Measurements from ENCODE around the gene TRAPPC2L.
"Not testable (repeated sequence)": the region's sequence is repeated elsewhere in the genome, so short reads cannot be mapped to it uniquely, and the experiment has no call there.

Gene TRAPPC2L

DNA sequence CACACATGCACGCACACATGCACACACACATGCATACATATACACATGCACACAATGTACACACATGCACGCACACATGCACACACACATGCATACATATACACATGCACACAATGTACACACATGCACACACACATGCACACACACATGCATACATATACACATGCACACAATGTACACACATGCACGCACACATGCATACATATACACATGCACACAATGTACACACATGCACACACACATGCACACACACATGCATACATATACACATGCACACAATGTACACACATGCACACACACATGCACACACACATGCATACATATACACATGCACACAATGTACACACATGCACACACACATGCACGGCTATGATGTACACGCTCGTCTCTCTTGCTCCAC is 37.3 kb downstream of the TRAPPC2L start:
- not testable (repeated sequence) for DNase-seq

DNA sequence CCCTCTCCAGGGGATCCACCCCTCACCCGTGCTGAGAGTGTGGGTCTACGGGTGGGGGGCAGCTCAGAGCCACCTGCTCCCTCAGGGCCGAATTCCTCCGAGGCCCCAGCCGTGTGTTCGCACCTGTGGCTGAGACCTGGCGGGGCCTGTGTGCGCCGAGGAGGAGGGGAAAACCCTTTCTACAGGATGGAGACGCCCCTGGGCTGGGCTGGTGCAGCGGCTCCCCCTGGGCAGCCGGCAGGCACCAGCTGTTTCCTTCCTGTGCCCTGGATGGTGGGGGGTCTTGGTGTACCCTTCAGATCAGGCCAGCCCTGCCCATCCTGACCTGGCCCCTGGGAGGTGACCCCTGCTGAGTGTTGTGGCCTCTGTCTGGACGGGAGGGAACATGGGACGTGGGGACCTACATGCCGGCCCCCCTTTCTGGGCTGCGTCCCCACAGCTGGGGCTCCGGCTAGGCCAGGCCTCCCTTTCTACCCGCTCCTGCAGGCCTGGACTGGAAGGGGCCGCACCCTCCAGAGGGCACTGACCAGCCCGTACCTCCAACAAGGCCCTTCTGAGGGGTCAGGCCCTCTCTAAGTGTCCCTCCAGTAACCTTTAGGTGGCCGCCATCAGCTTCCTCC is 37.9 kb downstream of the TRAPPC2L start:
- DNase-seq, result no peak

DNA sequence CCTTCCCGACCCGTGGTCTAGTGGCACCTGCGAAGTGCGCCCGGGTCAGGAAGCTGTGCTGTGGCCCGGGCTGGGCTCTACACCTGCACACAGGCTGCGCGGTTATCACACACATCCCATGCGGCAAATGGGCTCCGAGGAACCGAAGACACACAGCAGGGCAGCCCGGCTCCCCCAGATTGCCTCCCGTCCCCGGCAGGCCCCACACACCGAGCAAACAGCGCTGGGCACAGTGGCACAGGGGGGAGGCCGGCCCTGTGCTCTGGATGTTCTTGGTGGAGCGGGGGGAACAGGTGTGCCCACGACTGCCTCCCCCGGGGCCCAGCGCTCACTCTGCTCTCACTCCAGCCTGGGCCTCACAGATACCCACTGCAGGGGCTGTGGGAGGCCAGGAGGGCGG is 38.4 kb downstream of the TRAPPC2L start:
- DNase-seq, result no peak

DNA sequence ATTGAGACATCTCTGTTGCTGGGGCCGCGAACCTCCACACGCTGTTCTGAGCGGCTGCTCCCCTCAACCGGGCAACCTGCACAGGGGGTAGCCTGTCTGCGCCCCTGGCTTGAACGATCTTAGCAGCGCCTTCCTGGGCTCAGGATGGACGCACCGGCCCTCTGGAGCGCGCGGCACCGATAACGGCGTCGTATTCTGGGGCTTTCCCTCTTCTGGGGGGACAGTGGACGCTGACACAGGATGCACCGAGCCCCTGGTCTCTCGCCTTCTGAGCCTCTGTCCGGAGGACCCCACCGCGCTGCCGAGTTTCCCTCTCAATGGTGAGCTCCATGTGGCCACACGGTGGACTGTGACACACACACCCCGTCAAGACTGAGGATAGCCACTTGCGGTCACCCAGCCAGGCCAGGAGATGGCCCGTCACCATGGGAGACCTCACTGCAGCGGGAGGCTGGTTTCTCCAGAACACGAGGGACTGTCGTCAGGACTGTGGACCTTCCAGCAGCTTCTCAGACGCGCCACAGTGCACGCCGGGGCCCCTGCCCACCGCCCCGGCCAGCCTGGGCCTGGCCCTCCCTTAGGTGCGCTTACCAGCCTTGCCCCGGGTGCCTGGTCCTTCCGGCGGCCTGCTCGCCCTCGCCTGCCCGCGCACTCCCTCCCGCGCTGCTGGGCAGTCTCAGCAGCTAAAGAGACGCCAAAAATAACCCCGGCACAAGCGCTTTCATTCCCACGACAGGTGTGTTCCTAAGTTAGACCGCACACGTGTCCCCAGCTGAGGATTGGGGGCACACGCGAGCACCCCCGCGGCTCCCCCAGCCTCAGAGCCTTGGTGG is 39.5 kb downstream of the TRAPPC2L start:
- no peak for DNase-seq

DNA sequence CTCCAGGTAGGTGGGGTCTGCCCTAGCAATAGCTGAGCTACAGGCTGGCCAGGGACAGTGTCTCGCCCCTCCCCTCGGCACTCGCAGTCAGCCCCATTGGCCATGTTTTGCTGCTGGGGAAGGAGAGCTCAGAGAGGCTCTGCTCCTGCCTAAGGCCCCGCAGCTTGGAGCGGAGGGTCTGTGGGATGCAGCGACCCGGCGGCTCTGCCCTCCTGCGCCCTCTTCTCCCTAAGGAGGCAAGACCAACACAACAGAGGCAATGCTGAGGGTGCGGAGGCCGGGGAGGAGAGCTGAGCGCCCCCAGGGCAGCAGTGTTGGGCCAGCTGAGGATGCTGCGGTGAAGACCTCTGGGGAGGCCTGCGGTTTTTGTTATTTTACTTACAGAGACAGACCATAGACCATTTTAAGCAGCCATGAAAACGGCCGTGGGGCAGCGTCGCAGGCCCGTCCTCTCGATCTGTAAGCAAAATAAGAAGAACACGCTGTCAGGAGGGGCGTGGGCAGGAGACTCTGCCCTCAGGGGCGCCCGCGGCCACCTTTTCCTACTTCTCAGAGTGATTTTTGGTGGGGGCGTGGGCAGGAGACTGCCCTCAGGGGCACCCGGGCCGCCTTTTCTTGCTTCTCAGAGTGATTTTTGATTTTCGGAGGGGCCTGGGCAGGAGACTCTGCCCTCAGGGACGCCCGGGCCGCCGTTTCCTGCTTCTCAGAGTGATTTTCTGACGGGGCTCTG is 40.9 kb downstream of the TRAPPC2L start:
- DNase-seq, result no peak

DNA sequence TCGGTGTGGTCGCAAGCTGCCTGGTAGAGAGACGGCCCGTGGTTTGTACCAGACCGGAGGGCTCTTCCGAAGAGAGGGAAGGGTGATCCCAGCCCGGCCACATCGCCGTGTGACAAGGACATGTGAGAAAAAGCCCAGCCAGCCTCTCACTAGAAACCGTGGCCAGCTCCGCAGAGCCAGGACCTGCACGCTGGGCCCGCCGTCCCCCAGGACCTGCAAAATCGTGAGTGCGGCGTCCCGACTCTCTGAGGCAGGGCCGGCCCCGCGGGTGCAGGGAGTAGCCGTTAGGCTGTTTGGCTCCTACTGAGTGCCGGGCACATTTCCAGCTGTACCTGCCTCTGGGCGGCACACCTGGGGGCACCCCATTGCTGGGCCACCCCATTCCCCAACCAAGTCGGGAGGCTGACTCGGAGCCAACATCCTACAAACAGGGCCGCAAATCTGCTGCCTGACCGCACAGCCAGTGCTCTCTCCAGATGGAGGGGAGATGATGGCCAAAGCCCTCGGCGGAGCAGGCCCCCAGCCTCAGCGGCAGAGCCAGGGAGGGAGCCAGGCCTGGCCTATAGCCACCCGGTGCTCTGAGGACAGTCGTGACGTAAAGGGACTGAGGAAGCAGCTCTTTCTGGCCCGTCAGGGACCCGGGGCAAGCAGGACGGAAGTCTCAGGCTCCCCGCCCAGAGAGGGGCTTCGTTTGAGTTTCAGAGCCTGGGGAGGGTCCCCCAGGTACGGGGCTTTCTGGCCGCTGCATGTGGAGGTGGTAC is 43.2 kb downstream of the TRAPPC2L start:
- no peak for DNase-seq

DNA sequence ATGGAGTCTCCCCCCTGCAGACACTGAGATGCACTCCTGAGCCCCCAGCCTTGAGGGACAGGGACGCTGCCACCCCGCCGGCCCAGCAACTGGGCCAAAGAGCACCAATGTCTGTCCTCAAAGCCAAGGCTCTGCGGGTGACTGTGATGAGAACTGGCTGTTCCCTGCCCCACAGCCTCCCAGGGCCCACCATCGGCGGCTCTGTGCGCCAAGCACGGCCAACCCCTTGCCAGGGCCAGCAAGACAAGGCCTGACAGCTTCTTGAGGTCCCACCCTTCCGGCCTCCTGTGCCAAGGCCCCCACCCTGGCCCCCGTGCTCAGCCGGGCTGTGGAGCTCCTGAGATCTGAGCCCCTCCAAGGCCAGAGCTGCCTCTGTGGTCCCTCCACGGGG is 43.7 kb downstream of the TRAPPC2L start:
- DNase-seq, result no peak

DNA sequence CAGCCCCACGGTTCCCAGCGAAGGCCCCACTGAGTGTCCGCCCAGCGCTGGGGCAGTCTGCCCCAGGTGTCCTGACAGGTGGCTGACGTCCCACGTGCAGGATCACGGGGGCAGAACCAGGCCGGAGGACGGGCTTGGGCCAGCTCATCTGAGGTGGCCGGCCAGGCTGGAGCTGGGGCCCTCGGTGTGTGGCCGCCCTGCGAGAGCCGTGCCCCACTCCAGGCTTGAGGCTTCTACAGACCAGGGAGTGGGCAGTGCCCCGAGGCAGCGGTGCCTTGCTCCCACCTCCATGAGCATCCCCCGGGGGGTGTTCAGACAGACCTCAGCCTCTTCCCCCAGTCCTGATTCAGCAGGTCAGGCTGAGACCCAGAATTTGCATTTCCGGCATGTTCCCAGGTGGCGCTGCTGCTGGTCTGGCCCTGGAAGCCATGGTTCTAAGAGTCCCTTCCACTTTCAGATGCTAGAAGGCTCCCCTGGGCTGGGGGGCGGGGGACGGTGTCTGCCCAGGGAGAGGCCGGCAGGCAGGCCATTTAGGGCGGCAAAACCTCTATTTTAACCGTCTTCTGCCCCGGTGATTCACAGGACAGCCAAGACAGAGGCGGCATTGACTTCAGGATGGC is 44.9 kb downstream of the TRAPPC2L start:
- no peak for DNase-seq

DNA sequence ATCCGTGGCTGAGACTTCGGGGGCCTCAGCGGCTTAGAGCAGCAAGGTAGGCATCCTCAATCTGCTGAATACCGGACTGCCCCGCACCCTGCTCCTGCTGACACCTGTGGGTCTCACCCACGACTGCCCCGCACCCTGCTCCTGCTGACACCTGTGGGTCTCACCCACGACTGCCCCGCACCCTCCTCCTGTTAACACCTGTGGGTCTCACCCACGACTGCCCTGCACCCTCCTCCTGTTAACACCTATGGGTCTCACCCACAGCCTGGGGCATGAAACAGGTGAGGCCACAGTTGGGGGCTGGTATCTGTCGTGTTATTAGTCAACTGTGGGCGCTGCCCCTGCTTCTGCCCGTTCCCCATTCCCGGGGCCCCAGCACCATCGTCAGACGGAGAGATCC is 45.8 kb downstream of the TRAPPC2L start:
- DNase-seq, result no peak

DNA sequence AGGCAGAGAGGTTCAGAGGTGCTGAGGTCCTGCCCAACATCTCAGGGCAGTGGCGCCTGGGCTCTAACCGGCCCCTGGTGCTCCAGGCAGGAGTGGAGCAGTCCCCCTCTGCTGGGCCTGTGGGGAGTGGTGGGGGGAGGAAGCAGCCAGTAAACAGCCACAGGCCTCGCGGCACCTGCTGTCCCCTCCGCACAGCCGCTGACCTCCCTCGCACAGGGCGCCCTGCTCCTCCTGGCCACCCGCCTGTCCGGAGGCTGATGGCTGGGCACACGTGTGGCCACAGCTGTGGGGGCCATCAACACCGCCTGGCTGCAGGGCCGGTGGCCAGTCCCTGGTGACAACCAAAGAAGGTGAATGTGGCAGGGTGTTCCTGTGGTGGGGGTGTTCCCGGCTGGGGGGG is 46.3 kb downstream of the TRAPPC2L start:
- DNase-seq, result no peak

DNA sequence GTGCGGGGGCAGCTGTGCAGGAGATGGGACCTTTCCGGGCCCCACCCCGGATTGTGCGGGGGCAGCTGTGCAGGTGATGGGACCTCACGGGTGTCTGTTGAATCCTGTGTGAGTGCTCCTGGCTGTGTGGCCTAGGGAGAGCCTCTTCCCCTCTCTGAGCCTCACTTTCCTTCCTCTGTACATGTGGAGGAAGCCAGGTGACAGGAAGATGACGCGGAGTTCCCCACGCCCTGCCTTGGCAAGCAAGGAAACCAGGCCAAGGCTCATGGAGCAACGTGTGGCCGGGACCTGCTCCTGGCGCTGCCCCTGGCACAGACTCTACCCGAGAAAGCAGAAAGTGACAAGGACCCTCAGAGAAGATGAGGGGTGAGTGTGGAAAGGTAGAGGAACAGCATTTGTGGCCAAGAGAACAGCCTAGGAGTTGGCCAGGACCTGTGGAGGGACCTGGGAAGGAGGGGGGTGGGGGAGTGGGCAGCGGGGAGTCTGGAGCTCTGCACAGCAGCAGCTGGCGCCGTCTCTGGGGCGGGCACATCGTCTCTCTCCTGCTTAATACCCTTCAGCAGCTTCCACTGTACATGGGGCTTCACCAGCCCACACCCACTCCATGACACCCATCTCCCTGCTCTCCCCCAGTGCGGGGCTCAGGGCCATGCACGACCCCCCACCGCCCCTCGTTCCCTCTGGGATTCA is 47.9 kb downstream of the TRAPPC2L start:
- no peak for DNase-seq

DNA sequence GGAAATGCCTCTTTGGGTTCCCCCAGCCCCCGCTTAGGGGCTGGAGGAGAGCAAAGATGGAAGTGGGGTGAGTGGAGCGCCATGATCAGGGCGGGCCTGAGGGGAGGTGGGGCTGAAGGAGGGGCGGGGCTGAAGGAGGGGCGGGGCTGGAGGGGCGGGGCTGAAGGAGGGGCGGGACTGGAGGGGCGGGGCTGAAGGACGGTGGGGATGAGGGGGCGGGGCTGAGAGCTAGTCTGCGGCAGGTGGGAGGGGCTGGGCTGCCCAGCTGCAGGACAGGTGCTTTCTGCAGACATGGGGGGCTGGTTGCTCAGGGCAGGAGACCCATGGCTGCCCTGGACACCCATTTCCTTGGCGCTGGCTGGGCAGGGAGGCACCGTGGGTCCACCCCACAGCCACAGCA is 48.6 kb downstream of the TRAPPC2L start:
- no peak for DNase-seq

DNA sequence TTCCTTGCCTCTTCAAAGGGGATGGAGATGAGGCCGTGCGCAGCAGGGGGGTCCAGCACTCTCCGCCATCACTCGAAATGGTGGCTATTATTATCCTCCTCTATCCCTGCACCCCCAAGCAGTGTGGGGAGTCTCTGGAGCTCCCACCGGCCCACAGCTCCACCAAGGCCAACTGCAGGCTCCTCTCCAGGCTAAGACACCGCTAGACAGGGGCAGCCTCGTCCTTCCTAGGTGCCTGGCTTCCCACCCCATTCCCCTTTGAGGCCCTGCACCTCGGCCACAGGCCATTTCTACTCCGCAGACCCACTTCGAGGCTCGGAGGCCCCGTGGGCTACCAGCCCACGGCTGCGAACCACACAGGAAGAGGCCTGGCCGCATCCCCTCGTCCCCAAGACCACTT is 49.1 kb downstream of the TRAPPC2L start:
- DNase-seq, result no peak

DNA sequence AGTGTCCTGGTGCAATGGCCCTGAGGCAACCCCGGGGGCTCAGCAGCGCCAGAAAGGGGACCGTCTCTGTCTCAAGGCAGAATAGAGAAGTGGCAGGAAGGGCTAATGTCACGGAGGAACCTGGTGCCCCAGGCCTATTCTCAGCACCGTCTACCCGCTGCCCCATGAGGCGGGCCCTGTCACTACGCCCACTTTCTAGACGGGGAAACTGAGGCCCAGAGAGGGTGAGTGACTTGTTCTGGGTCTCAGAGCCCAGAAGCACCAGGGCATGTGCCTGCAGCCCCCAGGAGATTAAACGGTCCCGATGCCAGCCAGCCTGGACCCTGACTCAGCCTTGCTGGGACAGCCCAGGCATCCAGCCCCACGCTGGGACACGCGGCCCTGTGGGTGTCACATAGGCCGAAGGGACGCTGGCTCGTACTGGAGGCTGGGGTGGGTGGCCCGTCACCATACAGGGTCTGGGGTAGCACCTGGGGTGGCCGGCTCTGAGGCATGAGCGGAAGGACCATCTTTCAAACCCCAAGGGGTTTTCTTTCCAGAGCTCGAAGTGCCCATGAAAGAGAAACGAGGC is 49.7 kb downstream of the TRAPPC2L start:
- DNase-seq, result no peak

DNA sequence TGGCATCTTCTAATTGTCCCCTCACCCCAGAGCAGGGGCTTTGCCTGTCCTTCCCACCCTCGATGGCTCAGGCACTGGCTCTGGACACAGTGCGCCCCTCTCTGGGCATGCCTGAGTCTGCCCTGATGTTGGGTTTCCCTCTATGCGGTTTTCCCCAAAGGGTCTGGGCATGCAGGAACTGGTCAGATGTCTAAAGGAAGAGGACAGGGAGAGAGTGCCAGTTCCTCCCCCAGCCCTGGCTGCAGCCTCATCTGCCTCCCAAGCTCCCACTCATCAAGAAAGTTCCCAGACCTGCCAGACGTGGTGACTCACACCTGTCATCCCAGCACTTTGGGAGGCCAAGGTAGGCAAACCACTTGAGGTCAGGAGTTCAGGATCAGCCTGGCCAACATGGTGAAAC is 50.8 kb downstream of the TRAPPC2L start:
- DNase-seq, result no peak

DNA sequence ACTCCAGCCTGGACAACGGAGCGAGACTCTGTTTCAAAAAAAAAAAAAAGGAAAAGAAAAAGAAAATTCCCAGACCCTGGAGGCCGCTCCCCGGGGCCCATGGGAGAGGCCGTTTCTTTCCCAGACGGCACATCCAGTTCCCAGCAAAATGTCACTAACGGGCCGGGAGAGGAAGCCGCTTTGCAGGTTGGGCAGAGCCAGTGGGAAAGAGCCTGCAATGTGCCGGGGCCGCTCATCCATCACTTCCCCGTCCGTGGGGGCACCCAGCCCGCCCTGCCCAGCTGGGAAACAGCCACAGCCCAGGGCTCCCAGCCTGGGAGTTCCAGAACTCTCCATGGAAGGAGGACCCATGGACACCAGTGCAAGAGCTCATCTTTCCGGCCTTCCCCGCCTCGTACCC is 51.4 kb downstream of the TRAPPC2L start:
- no peak for DNase-seq

DNA sequence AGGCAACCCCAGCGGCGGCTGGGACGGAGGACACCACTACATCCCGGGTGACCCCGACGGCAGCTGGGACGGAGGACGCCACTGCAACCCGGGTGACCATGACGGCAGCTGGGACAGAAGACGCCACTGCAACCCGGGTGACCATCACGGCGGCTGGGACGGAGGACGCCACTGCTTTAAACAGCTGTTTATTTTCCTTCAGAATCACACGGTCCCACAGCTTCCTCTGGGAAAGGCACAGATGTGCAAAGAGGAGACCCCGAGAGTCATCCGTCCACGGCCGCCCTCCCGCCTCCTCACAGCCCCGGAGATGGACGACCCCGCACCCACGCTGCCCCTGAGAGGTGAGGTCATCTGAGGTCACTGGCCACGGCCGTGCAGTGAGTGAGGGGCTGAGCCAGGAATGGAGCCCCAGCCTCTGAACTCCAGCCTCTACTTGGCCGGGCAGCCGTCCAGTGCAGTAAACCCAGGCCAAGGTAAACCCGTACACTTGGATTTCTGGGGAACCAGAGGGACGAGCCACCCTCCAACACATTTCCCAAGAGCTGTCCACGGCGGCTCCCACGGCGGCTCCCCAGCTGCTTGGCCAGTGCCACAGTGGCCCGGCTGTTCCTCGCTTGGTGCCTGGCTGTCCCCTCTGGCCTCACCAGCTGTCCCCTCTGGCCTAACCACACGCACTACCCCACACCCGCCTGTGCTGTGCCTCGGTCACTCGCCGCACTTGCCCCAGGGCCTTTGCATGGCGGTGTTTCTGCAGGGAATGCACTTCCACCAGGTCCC is 52.7 kb downstream of the TRAPPC2L start:
- DNase-seq, result no peak

DNA sequence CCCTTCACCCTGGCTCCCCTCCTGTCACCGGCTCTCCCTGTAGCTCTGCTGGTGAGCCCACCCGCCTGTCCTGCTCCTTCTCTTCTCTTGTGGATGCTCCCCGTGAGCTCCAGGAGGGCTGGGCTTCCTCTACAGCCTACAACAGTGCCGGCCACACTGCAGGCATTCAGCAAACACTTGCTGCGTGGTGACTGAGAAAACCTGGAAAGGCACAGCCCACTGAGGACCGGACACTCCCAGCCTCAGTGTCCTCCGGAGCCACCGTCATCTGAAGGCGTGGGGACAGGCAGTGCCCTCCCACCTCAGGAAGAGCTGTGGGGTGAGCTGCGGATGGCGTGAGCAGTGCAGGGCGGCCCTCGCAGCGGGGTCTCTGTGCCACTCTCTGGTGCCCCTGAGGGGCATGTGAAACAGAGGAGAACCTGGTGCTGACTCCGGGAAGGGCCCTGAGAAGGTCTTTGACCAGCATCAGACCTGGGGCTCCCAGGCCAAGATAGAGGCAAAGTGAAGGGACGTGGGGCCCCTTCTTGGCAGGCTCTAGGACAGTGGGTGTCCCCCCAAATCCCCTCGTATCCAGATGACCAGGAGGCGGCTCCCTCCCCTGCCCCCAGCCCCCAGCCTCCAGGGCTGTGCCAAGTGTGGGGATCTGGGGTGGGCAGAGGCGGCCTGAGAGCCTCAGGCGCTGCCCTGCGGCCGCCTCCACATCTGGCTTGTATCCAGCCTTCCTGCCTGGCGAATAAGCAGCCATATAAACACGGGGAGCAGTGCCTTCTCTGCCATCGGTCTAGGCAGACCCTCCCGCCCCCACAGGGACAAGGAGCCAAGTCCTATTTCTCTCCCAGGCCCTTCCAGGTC is 53.6 kb downstream of the TRAPPC2L start:
- no peak for DNase-seq

DNA sequence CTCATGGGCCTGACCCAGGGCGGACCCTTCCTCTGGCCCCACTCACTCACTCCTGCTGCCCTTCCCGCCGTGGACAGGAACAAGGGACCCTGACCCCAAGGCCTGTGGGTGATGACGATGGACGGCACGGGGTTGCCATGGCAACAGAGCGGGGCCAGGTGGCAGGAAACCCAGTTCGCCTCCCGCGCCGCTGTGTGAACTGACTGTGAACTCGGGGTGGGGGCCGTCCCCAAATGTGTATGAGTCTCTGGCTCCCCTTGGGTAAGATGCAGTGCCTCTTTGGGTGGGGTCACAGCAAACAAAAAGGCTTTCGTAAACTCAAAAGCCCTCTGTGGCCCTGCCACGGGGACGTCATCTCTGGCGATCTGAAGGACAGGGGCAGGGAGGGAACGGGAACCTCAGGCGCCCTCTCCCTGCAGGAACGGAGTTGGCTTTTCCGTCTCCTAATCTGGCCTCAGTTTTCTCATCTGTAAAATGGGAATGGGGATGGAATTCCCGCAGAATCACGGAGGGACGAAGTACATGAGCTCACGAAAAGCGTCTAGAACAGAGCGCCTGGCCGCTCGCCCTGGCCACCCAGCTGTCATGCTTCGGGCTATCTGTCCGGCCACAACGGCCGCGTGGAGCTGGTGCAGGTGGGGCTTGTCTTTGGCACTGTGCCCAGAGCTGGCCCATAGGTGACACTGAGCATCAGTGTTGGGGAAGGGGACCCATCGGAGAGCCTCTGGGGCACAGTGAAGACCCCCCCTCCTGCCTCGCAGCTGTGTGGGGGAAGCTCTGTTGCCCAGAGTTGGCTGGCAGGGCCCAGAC is 54.4 kb downstream of the TRAPPC2L start:
- DNase-seq, result no peak
